Heart left ventricle (tissue), 16 donors: Measurements from ENCODE around the gene ZNF423. TPM values are rescaled to one million over a fixed set of nuclear protein-coding genes. Genes with fewer than 3 reads are reported as not detected.
A peak's percentile ranks its signal among the peaks of the same experiment; 100 is the strongest.

Experiments
- ATAC-seq, 4 donors: fragments of 200-7000 bp; cut with Tn5 transposase; one replicate each; pipeline ENCODE4 v1.9.1; 2020 to 2022; ENCODE audit warnings: moderate library complexity in 4 of 4, mild to moderate bottlenecking in 3 of 4, moderate number of reproducible peaks in 1 of 4
- DNase-seq, 5 donors: peaks; one replicate each; pipeline ENCODE4 v3.0.0-alpha.2; 2020
- H3K27ac ChIP-seq, 12 donors: fragments of 200-600 bp; sonication (generic) in 4 of 12; one replicate each; pipeline versions ENCODE4 v1.5.0 to v1.8.0; 2016 to 2022; ENCODE audit warnings: mild to moderate bottlenecking in 2 of 12
- H3K27me3 ChIP-seq, 9 donors: fragments of 200-600 bp; sonication (generic) in 2 of 9; one replicate each; pipeline versions ENCODE4 v1.5.1 to v1.8.0; 2016 to 2022; ENCODE audit warnings: mild to moderate bottlenecking in 3 of 9
- H3K36me3 ChIP-seq, 9 donors: fragments of 200-600 bp; sonication (generic) in 2 of 9; one replicate each; pipeline versions ENCODE4 v1.5.0 to v1.8.0; 2018 to 2022; ENCODE audit warnings: mild to moderate bottlenecking in 2 of 9
- H3K4me1 ChIP-seq, 12 donors: fragments of 200-600 bp; sonication (generic) in 4 of 12; one replicate each; pipeline versions ENCODE4 v1.5.0 to v1.8.0; 2016 to 2022; ENCODE audit warnings: mild to moderate bottlenecking in 3 of 12
- H3K4me3 ChIP-seq, 12 donors: fragments of 200-600 bp; sonication (generic) in 4 of 12; one replicate each; pipeline versions ENCODE4 v1.5.0 to v1.8.0; 2017 to 2022; ENCODE audit warnings: mild to moderate bottlenecking in 9 of 12, moderate library complexity in 4 of 12
- H3K9me3 ChIP-seq, 12 donors: fragments of 200-600 bp; sonication (generic) in 4 of 12; one replicate each; pipeline versions ENCODE4 v1.5.0 to v1.8.0; 2016 to 2022; ENCODE audit warnings: mild to moderate bottlenecking in 1 of 12
- POLR2A ChIP-seq, 2 donors: fragments of 450-650 bp; IDR thresholded peaks; one replicate each; pipeline ENCODE4 v1.6.1; 2017; ENCODE audit warnings: antibody characterized with exemption in 2 of 2, mild to moderate bottlenecking in 2 of 2, moderate library complexity in 2 of 2
- WGBS, 4 donors: extraction: QIAGEN DNeasy Blood & Tissue Kit in 2 of 4; methylation state at CpG; one replicate each; pipeline versions ENCODE4 v1.1.5 to v1.1.7; 2013 to 2018; 5-methylcytosine and 5-hydroxymethylcytosine counted together
- intact Hi-C, 10 donors: fragments of 100-400 bp; cut with DNase I; formaldehyde crosslinking; loops; one replicate each; pipeline versions ENCODE4 v1.11.1 to v1.14.2; 2022
- polyA plus RNA-seq, 2 donors: library from polyadenylated mRNA; stranded (reverse); fragments of 200-250 nt; gene quantifications; one replicate each; pipeline ENCODE4 v1.2.3, GENCODE V29; 2013
- total RNA-seq, 9 donors: library from RNA; depleted of rRNA in 2 of 9; stranded (reverse); fragments of >200 nt in 2 of 9; fragmentation: NEBNext Ultra II Directional in 3 of 9; extraction: Animal tissue kit (Norgen Biotek cat#: 25700) in 3 of 9; gene quantifications; one replicate each; pipeline versions ENCODE4 v1.1.0 to v1.2.4, GENCODE V29; 2016 to 2023
- TF ChIP-seq, protein P1 (sequence below), 12 donors: fragments of 200-600 bp; sonication (generic) in 4 of 12; IDR thresholded peaks; one replicate each; pipeline versions ENCODE4 v1.5.0 to v1.8.0; 2018 to 2022; ENCODE audit warnings: antibody characterized with exemption in 12 of 12, mild to moderate bottlenecking in 5 of 12
- donor health status: ischemic (EF 13 %, LVEDD 7.1; RV severe dilation, severe dysfunction).
- donor health status: healthy with polysubstance abuse.
- donor health status: DM: no; HTN: yes; CAD: no.
- donor health status: DM: no; HTN: no; CAD: no.
- donor health status: ischemic (EF 25% LVEDD 6.9; RV normal size, moderate dysfunction).
- donor health status: ischemic (EF 25% LVEDD 5.7; RV mildly dilated, moderate dysfunction).
- donor health status: healthy.
- donor health status: DM: yes; HTN: yes; CAD: no.
- donor health status: ischemic (EF 35%, LVEDD 5.7; RV mildly dilated, moderate dysfunction).
- donor health status: nonischemic (EF 11% LVEDD 7.7; RV severe dilation, severe dysfunction).
- donor health status: DM: yes; HTN: yes; CAD: no.
- donor health status: PGD.
- donor health status: ischemic (EF 29% LVEDD 5.4; RV normal size, mild dysfunction).
- donor health status: nonischemic (EF 23%, LVEDD 6.1; RV moderate dilation, normal function).

Gene ZNF423
- total and polyA plus RNA-seq, 11 donors: 1.8 to 10.4 (median 5.7) TPM

DNA sequence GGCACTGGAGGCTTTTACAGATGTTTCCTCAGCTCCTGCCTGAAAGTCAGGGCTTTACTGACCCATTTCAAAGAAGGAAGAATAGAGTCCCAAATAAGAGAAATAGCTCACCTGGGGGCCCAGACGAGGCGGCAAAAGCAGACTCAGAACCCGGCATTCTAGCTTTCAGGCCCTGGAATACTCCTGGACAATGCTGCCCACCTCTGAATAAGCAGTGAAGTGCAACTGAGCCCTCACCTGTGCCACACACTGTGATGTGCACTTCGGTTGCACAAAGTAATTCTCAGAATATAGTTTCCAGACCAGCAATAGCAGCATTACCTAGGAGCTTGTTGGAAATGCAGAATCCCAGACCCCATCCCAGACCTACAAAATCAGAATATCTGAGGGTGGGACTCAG lies 54.6 kb downstream of the ZNF423 start:
- H3K27ac ChIP-seq: no peak overlapping the region
- H3K27me3 ChIP-seq: no peaks in the 10 kb centered on the region
- TF ChIP-seq, protein P1, sequence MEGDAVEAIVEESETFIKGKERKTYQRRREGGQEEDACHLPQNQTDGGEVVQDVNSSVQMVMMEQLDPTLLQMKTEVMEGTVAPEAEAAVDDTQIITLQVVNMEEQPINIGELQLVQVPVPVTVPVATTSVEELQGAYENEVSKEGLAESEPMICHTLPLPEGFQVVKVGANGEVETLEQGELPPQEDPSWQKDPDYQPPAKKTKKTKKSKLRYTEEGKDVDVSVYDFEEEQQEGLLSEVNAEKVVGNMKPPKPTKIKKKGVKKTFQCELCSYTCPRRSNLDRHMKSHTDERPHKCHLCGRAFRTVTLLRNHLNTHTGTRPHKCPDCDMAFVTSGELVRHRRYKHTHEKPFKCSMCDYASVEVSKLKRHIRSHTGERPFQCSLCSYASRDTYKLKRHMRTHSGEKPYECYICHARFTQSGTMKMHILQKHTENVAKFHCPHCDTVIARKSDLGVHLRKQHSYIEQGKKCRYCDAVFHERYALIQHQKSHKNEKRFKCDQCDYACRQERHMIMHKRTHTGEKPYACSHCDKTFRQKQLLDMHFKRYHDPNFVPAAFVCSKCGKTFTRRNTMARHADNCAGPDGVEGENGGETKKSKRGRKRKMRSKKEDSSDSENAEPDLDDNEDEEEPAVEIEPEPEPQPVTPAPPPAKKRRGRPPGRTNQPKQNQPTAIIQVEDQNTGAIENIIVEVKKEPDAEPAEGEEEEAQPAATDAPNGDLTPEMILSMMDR (IDR thresholded peaks at IDR 0.05): peak in 2 of 12 donors; percentile 7 to 11
- no peak for TF ChIP-seq POLR2A (IDR thresholded peaks at IDR 0.05)
- intact Hi-C loops: no loop called here
- no peak overlapping the region for H3K4me3 ChIP-seq
- no peaks in the 10 kb centered on the region for H3K9me3 ChIP-seq
- DNase-seq (no peak), ATAC-seq (no peak)
- WGBS, 4 donors: 86 to 92% (median 91%) methylated on average over 4 of the region's 4 CpGs
- H3K4me1 ChIP-seq: peaks cover 0 to 4% (median 0%) of the 10 kb centered on the region in 12 donors
- no peaks in the 10 kb centered on the region for H3K36me3 ChIP-seq

DNA sequence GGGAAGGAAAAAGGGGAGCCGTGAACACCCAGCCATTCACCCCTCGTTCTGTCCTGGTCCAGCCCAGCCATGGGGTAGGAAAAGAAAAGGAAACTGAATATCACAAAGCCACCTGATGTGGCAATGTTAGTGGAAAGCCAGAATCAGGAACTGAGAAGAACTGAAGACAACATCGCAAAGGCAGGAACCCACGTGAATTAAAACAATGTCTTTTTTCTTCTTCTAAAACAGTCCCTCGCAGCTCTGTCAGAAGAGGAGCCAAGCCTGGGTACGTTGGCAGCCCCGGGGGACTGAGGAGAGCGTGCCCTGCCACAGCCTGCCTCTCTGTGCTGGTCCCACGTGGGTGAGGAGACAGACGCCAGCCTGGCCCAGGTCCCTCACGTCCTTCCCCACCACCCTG lies 55.0 kb downstream of the ZNF423 start:
- TF ChIP-seq, protein P1 (IDR thresholded peaks at IDR 0.05): no peak
- TF ChIP-seq POLR2A (IDR thresholded peaks at IDR 0.05): no peak
- H3K27me3 ChIP-seq: no peaks in the 10 kb centered on the region
- no peak overlapping the region for H3K4me3 ChIP-seq
- no peak overlapping the region for H3K27ac ChIP-seq
- intact Hi-C loops: no loop called here
- H3K9me3 ChIP-seq: no peaks in the 10 kb centered on the region
- DNase-seq (no peak), ATAC-seq (no peak)
- WGBS, 4 donors: 60 to 78% (median 70%) methylated on average over 11 of the region's 11 CpGs
- H3K4me1 ChIP-seq: peaks cover 0 to 4% (median 0%) of the 10 kb centered on the region in 12 donors
- no peaks in the 10 kb centered on the region for H3K36me3 ChIP-seq

DNA sequence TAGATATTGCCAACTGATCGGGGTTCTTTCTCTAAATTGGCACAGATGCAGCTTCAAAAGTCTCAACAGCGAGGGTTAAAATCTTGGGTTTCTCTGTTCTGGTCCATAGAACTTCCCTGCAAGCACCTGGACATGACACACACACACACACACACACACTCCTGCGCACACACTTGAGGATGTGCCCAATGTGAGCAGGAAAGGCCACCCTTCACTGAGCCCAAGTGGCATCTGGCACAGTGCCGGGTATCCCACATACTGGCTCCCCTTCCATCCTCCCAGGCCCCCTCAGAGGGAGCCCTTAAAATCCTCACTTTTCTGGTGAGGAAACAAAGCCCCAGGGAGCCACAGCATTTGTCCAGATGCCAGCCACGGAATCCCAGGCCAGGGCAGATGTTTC lies 55.5 kb downstream of the ZNF423 start:
- 77 to 87% (median 85%) methylated on average over 5 of the region's 5 CpGs for WGBS, 4 donors
- Histone ChIP-seq H3K9me3 (no peaks in the 10 kb centered on the region), H3K36me3 (no peaks in the 10 kb centered on the region), H3K27me3 (no peaks in the 10 kb centered on the region), H3K27ac (no peak overlapping the region), H3K4me1 (peaks cover 0 to 4% (median 0%) of the 10 kb centered on the region in 12 donors), H3K4me3 (no peak overlapping the region)
- intact Hi-C loops: no loop called here
- DNase-seq (no peak), ATAC-seq (no peak)
- no peak for TF ChIP-seq POLR2A (IDR thresholded peaks at IDR 0.05)
- TF ChIP-seq, protein P1 (IDR thresholded peaks at IDR 0.05): no peak

DNA sequence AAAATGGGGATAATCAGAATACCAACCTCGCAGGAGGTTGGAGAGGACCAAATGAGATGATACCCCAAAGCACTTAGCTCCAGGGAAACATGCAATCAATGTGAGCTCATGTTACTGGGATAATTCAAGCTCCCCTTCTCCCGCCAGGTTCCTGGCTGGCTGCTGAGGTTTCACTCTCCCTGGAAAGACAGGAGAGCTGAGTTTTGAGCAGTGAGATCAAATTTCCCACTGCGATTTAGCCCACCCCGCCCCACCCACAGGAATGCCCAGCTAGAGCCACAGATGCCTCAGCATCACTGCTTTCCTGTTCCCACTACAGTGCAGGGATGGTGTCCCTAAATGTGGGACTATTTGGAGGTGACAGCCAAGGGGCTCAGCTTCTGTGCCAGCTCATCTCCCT lies 56.7 kb downstream of the ZNF423 start:
- DNase-seq (no peak), ATAC-seq (no peak)
- WGBS, 4 donors: 54 to 71% (median 63%) methylated on average over 4 of the region's 4 CpGs
- intact Hi-C loops: no loop called here
- Histone ChIP-seq H3K27me3 (no peaks in the 10 kb centered on the region), H3K4me1 (peaks cover 0 to 4% (median 0%) of the 10 kb centered on the region in 12 donors), H3K9me3 (no peaks in the 10 kb centered on the region), H3K36me3 (no peaks in the 10 kb centered on the region), H3K4me3 (no peak overlapping the region), H3K27ac (no peak overlapping the region)
- TF ChIP-seq, protein P1 (IDR thresholded peaks at IDR 0.05): no peak
- no peak for TF ChIP-seq POLR2A (IDR thresholded peaks at IDR 0.05)
